NCI-H1417 treated with DMSO at 0.1 percent for 48 hours (cell line): ENCODE results near the gene TMED10.

Experiments
- DNase-seq: peaks from one replicate; lab custom pipeline; 2025; lab: John Stamatoyannopoulos, UW

The TMED10 gene

DNA sequence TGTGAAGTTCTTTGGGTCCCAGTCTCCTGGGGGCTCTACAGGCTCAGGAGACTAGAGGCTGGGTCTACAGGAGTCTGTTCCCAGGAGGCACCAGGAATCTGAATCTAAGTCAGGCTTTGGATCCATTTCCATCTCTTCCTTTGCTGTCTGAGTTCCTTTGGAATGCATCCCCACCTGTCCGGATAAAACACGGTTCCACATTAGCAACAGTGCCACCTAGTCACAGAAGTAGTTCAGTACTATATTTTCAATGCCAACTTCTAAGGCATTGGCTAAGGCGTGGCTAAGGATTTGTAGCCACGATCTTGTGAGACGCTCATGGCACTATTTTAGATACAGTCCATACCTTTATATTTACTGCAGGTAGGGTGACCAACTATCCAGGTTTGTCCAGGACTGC, 91.9 kb downstream of the TMED10 start:
- DNase-seq, result no peak

DNA sequence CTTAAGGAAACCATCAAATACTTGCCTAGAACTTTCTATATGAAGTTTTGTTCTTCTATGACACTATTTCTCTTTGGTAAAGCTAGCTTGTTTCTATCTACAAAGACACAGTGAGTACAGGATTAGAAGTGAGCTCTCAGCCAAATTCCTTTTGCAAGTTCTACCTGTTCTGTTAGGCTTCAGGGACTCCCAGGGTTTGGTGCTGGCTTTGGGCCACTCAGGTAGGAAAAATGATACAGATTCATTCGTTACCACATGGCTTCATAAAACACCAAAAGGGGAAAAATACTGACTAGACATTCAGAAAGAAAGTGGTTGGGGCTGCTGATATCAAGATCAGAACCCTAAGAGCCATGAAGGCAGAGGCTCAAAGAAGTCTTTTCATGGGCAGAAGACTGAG, 93.1 kb downstream of the TMED10 start:
- no peak for DNase-seq

DNA sequence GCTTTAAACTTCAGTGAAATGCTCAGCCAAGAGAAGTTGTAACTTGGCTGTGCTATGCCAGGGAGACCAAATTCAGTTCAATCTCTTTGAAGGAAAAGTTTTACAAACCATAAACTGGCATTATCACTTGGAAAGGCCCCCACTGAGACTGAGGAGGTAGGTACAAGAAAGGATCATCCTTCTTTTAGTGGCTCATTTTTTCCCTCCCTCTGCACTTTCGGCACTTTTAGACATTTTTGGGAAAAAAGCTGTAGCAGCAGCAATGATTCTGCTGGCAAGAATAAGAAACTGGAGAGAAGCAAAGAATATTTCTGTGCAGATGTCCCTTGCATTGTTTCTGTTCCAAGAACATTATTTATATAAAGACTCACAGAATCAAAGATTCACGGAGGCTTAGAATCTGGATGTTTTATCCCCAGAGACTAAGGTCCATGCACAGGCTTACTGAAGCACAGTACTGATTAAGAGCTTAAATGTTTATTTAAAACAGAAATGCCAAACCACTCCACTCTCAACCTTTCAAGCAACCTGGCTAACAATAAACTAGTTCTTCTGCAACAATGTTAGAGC, 94.7 kb downstream of the TMED10 start:
- no peak for DNase-seq
